ENCODE results near the gene TMEM121B.

The TMEM121B gene

GRCh38 chr22:17143101-17143500 is 21.9 kb upstream of the TMEM121B start:
- Histone ChIP-seq H3K4me1 (ENCODE audit: control insufficient read depth in 1 of 2, insufficient read depth in 1 of 2, low read depth in 1 of 2, low read length in 1 of 2) (no peaks in the 10 kb centered on the region), H3K27me3 (no peaks in the 10 kb centered on the region), H3K27ac (no peak overlapping the region), H3K9me3 (no peaks in the 10 kb centered on the region), H3K36me3 (peaks cover 4% of the 10 kb centered on the region), H3K4me3 (ENCODE audit: low read depth in 1 of 2, low read length in 1 of 2) (no peak overlapping the region)
- TF ChIP-seq CTCF (IDR thresholded peaks at IDR 0.05) = no peak

GRCh38 chr22:17140826-17141766 is 19.9 kb upstream of the TMEM121B start:
- Histone ChIP-seq H3K9me3 (no peaks in the 10 kb centered on the region), H3K4me3 (ENCODE audit: low read depth in 1 of 2, low read length in 1 of 2) (no peak overlapping the region), H3K4me1 (ENCODE audit: control insufficient read depth in 1 of 2, insufficient read depth in 1 of 2, low read depth in 1 of 2, low read length in 1 of 2) (no peaks in the 10 kb centered on the region), H3K27ac (no peak overlapping the region), H3K27me3 (no peaks in the 10 kb centered on the region), H3K36me3 (peaks cover 4% of the 10 kb centered on the region)
- no peak for TF ChIP-seq CTCF (IDR thresholded peaks at IDR 0.05)

- TF ChIP-seq CTCF (IDR thresholded peaks at IDR 0.05) = no peak
- Histone ChIP-seq H3K27me3 (no peaks in the 10 kb centered on the region), H3K4me1 (ENCODE audit: control insufficient read depth in 1 of 2, insufficient read depth in 1 of 2, low read depth in 1 of 2, low read length in 1 of 2) (no peaks in the 10 kb centered on the region), H3K4me3 (ENCODE audit: low read depth in 1 of 2, low read length in 1 of 2) (no peak overlapping the region), H3K9me3 (no peaks in the 10 kb centered on the region), H3K36me3 (peaks cover 4% of the 10 kb centered on the region), H3K27ac (no peak overlapping the region)
Observed at GRCh38 chr22:17140022-17140421, 18.9 kb upstream of the TMEM121B start.

GRCh38 chr22:17138513-17138912 is 17.4 kb upstream of the TMEM121B start:
- Histone ChIP-seq H3K27ac (no peak overlapping the region), H3K27me3 (no peaks in the 10 kb centered on the region), H3K9me3 (no peaks in the 10 kb centered on the region), H3K4me1 (ENCODE audit: control insufficient read depth in 1 of 2, insufficient read depth in 1 of 2, low read depth in 1 of 2, low read length in 1 of 2) (no peaks in the 10 kb centered on the region), H3K36me3 (peaks cover 4% of the 10 kb centered on the region), H3K4me3 (ENCODE audit: low read depth in 1 of 2, low read length in 1 of 2) (no peak overlapping the region)
- TF ChIP-seq CTCF (IDR thresholded peaks at IDR 0.05) = no peak

- Histone ChIP-seq H3K27ac (no peak overlapping the region), H3K4me1 (ENCODE audit: control insufficient read depth in 1 of 2, insufficient read depth in 1 of 2, low read depth in 1 of 2, low read length in 1 of 2) (no peaks in the 10 kb centered on the region)
Observed at GRCh38 chr22:17137861-17138425, 16.8 kb upstream of the TMEM121B start.

More at GRCh38 chr22:17137861-17138425, 16.8 kb upstream of the TMEM121B start:
- no peak for TF ChIP-seq CTCF (IDR thresholded peaks at IDR 0.05)
- H3K4me3 ChIP-seq (ENCODE audit: low read depth in 1 of 2, low read length in 1 of 2) = no peak overlapping the region
- H3K36me3 ChIP-seq = peaks cover 4% of the 10 kb centered on the region
- H3K9me3 ChIP-seq = no peaks in the 10 kb centered on the region
- no peaks in the 10 kb centered on the region for H3K27me3 ChIP-seq

All from neutrophil (primary cell).